T follicular helper cell (primary cell): ENCODE results near the gene CDH13.

Experiments used
- DNase-seq: peaks from one replicate; pipeline ENCODE4 v3.0.0-alpha.2; 2020; ENCODE audit warnings: low read depth

CDH13 gene

GRCh38 chr16:83577078-83577745, 950.4 kb downstream of the CDH13 start:
- no peak for DNase-seq

DNA sequence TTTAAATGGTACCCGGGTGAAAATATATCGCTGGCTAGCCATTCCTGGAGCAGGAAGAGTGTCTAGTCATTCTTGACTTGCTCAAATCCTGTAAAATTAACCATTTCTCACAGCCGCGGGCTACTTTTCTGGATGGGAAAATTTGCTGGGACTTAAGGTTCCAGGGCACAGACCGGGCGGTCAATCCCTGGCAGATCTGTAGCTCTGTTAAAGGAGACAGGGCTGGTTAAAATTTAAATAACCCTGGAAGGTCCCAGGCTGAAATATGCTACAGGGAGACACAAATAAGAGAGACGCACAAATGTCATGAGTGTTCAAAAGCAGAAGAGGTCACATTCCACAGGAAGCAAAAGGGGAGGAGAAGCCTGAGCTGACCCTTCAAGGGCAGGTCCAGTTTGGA, 951.4 kb downstream of the CDH13 start:
- DNase-seq: no peak

- no peak for DNase-seq
Observed at GRCh38 chr16:83579027-83579426, 952.3 kb downstream of the CDH13 start.

GRCh38 chr16:83579436-83579835, 952.7 kb downstream of the CDH13 start:
- no peak for DNase-seq

GRCh38 chr16:83581082-83581481, 954.3 kb downstream of the CDH13 start:
- no peak for DNase-seq

- no peak for DNase-seq
Observed at GRCh38 chr16:83581994-83582747, 955.4 kb downstream of the CDH13 start.

- no peak for DNase-seq
Observed at GRCh38 chr16:83586036-83586435, 959.3 kb downstream of the CDH13 start.

DNA sequence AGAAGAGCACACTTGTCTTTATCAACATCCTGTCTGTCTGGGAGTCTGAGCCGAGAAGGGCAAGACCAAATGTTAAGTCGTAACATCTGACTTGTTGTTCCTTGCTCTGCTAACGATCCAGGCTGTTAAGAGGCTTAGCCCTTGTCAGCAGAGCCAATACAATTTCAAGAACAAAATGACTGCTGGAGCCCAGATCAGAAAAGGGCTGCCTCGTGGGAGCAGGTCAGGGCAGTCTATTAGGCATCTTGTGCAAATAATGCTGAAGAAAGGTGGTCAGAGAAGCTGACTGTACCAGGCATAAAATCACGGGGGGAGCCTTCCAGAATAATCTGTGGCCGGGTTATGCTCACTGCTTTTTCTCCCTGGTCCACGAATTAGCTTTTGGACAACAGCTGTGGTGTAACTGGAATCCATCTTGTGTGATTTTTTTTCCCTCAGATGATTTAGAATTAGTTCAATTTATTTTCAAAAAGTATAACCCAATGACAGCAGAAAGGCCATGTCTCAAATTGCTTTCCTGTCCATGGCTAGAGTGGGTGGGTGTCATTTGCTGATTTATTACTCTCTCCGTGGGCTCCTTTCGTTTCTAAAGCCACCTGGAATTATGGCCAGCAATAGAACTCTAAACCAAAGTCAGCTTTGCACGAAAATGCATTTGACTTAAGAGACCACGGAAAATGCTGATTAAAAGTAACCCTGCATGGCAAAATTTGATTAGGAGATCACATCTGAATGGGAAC, 959.9 kb downstream of the CDH13 start:
- DNase-seq: no peak

DNA sequence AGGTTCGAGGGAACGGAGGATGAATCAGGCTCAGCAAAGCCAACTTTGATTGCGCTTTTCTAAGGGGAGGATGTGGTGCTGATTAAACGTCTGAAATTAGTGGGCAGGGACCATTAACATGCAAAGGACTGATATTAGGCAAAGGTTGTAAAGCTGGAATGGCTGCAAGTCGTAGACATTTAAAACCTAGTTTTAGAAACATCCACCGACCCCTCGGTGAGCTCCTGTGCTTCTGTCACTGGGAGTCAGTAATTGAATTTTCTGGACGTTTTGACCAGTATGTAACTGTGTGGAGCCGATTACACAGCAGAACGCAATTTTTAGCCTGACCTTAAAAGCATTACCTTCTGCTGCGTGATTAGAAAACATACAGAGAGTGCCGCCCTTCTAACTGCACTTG, 960.4 kb downstream of the CDH13 start:
- DNase-seq: no peak

DNA sequence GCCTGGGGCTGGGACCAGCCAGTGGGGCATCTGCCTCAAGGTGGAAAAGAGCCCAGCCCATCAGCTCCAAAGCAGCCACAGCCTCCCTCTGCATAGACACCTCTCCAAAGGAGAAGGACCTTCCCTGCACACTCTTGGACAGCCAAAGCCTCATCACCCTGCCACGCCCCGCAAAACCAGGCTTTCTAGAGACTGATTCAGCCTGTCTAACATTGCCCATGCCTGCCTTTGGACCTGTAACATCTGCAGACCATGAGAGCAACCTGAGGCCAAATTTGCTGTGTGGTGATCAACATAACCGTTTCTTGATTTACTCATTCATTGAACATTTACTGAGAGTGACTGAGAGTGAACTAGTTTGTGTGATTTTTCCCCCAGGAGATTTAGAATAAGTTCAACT, 961.3 kb downstream of the CDH13 start:
- DNase-seq: no peak

DNA sequence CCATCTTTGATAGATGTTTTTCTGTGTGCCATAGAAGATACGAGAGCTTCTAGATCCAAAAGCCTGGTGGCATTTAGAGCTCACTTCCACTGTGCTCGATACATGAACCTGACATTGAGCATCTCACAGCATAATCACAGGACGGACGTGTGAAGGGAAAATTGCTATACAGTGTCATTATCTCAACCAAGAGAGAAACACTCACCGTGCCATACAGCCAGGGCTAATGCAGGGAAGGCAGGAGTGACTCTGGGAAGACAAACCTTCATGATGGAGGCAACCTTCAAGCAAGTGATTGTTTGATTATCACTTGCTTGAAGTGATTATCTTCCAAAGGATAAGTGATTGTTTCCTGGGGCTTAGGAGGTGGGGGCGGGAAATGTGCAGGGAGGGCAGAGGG, 962.8 kb downstream of the CDH13 start:
- DNase-seq: no peak

- no peak for DNase-seq
Observed at GRCh38 chr16:83592778-83593177, 966.0 kb downstream of the CDH13 start.

- DNase-seq: no peak
Observed at GRCh38 chr16:83599789-83600462, 973.2 kb downstream of the CDH13 start.

- DNase-seq: no peak
Observed at GRCh38 chr16:83602761-83603722, 976.3 kb downstream of the CDH13 start.

DNA sequence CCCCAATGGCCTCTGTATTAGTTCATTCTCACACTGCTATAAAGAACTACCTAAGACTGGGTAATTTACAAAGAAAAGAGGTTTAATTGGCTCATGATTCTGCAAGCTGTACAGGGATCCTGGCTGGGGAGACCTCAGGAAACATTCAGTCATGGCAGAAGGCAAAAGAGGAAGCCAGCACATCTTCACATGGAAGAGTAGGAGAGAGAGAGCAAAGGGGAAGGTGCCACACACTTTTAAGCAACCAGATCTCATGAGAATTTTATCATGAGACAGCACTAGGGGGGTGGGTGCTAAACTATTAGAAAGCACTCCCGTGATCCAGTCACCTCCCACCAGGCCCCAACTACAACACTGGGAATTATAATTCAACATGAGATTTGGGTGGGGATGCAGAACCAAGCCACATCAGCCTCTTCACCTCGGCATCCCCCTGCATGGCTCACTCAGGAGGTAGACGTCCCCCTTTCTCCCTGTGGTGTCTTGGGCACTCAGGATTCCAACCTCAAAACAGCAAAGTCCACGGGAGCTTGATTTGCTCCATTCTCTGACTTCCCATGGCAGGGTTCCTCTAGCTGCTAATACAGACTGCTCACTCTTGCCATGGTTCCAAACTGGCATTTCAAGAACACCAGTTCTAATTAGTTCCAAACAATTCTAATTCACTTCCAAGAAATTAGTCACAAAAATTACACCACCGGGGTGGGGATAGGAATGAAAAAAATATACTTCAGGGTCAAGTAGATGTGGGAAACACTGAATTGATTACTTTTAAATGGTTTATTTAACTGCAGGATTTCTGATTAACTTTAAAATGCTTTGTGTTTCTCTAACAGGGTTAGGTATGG, 977.2 kb downstream of the CDH13 start:
- DNase-seq: no peak

DNA sequence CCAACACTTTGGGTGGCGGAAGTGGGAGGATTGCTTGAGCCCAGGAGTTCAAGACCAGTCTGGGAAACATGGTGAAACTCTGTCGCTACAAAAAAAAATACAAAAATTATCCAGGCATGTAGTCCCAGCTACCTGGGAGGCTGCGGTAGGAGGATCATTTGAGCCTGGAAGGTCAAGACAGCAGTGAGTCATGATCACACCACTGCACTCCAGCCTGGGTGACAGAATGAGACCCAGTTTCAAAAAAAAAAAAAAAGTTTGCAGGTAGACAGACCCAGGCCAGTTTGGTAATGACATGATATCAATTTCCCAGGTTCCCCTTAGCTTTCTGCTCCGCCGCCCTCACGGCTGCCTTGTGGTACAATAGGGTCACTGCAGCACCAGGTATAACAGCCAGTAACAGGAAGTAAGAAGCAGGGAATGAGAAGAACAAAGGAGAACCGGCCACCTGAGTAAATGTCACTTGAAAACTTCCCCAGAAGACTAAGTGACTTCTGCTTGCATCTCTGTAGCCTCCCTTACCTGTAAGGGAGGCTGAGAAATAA, 979.8 kb downstream of the CDH13 start:
- no peak for DNase-seq

GRCh38 chr16:83609178-83609577, 982.4 kb downstream of the CDH13 start:
- no peak for DNase-seq

DNA sequence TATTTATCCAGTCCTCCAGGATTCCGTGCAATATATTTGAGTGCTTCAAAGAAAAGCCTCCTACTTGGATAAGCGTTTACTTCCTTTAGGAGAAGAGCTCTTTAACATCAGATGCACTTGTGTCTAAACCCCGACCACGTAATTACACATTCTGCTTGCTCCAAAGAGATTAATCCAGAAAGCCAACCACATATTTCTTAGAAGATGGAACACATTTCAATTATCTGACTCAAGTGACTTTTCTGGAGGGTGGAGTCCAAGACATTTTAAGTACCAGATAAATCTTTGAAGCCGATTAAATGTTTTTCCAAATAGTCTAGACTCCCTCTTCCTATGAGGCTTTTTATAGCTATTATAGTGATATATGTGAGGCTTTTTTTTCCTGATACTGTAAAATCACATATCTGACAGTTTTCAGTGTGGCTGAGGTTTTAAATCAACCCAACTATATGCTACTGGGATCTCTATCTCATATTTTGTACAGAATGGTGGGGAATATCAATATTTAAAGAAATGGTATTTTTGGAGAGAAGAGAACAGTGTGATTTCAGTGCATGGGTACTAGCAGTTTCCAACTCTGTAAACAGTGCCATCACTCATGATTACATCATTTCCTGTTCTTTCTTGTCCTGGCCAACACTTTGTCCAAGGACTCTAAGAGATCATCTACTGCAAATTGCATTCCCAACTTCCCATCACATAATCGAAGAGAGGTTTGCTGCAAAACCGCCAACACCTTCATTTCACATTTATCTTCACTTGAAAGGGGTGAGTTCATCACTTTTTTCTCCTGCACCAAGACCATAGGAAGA, 988.6 kb downstream of the CDH13 start:
- DNase-seq: no peak

DNA sequence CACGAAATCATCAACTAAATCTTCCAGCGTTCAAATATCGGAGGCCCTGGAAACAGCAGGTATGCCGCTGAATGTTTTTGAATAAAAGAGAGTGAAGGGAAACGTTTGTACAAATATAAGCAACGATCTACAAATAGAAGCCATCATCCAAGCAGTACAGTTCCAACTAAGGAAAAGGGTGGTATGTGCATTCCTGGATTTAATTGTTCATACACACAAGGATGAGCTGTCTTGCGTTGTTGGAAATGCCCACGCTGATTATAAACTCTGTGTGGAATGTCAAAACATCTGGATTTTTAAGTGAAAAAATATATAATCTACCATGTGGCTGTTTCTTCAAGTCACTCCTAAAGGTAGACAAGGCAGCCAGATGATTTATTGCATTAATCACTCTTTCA, 989.2 kb downstream of the CDH13 start:
- DNase-seq: no peak
